HepG2 (cell line): Measurements from ENCODE around the gene CTNND2. TPM values are rescaled to one million over a fixed set of nuclear protein-coding genes. Genes with fewer than 3 reads are reported as not detected.

ENCODE experiments used
- KLF13 ChIP-seq: sonication (generic); formaldehyde crosslinking; IDR thresholded peaks from 2 replicates; pipeline ENCODE4 v1.4.0; 2020; ENCODE audit warnings: mild to moderate bottlenecking, missing genetic modification reagents
- PHF20 ChIP-seq: sonication (generic); formaldehyde crosslinking; IDR thresholded peaks from 2 replicates; pipeline ENCODE4 v1.5.0; 2020; ENCODE audit warnings: mild to moderate bottlenecking, missing genetic modification reagents
- PRMT3 ChIP-seq: sonication (generic); formaldehyde crosslinking; IDR thresholded peaks from 2 replicates; pipeline ENCODE4 v1.8.1; 2022; ENCODE audit warnings: low read depth, mild to moderate bottlenecking, moderate library complexity, missing genetic modification reagents, borderline replicate concordance
- RELA ChIP-seq: sonication (generic); formaldehyde crosslinking; IDR thresholded peaks from 2 replicates; pipeline ENCODE4 v1.4.0; 2020; ENCODE audit warnings: missing genetic modification reagents
- TSC22D2 ChIP-seq: sonication (generic); formaldehyde crosslinking; IDR thresholded peaks from 2 replicates; pipeline ENCODE4 v1.5.1; 2020; ENCODE audit warnings: missing genetic modification reagents, mild to moderate bottlenecking, borderline replicate concordance
- ZFP41 ChIP-seq: sonication (generic); formaldehyde crosslinking; IDR thresholded peaks from 2 replicates; pipeline ENCODE4 v1.4.0; 2020; ENCODE audit warnings: mild to moderate bottlenecking, missing genetic modification reagents, borderline replicate concordance
- ZFP82 ChIP-seq: sonication (generic); formaldehyde crosslinking; IDR thresholded peaks from 2 replicates; pipeline ENCODE4 v1.5.1; 2020; ENCODE audit warnings: mild to moderate bottlenecking, missing genetic modification reagents, borderline replicate concordance
- ZNF18 ChIP-seq: sonication (generic); formaldehyde crosslinking; IDR thresholded peaks from 2 replicates; pipeline ENCODE4 v1.8.0; 2022; ENCODE audit warnings: mild to moderate bottlenecking, missing genetic modification reagents; ENCODE audit not compliant: insufficient replicate concordance
- ZNF207 ChIP-seq: fragments of 450-650 bp; IDR thresholded peaks from 2 replicates; pipeline ENCODE4 v1.6.1; 2016; ENCODE audit warnings: antibody characterized with exemption, borderline replicate concordance
- ZNF230 ChIP-seq: sonication (generic); formaldehyde crosslinking; IDR thresholded peaks from 2 replicates; pipeline ENCODE4 v1.4.0; 2020; ENCODE audit warnings: mild to moderate bottlenecking, missing genetic modification reagents
- ZNF337 ChIP-seq: sonication (generic); formaldehyde crosslinking; IDR thresholded peaks from 2 replicates; pipeline ENCODE4 v1.5.1; 2020; ENCODE audit warnings: missing genetic modification reagents, low read depth, mild to moderate bottlenecking, borderline replicate concordance
- ZNF33B ChIP-seq: sonication (generic); formaldehyde crosslinking; IDR thresholded peaks from 2 replicates; pipeline ENCODE4 v1.5.1; 2020; ENCODE audit warnings: mild to moderate bottlenecking, missing genetic modification reagents
- ZNF75D ChIP-seq: sonication (generic); formaldehyde crosslinking; IDR thresholded peaks from 2 replicates; pipeline ENCODE4 v1.8.1; 2023; ENCODE audit warnings: missing genetic modification reagents, mild to moderate bottlenecking, borderline replicate concordance
- ZNF773 ChIP-seq: sonication (generic); formaldehyde crosslinking; IDR thresholded peaks from 2 replicates; pipeline ENCODE4 v1.4.0; 2020; ENCODE audit warnings: missing genetic modification reagents, borderline replicate concordance
- polyA plus RNA-seq, 8 experiments: library from polyadenylated mRNA; depleted of rRNA in 3 of 8; stranded (reverse) in 7 of 8; unstranded in 1 of 8; fragments of >200 nt; fragmentation: Illumina TruSeq in 4 of 8; extraction: Trizol in 4 of 8; gene quantifications; 2 replicates each; pipeline versions ENCODE4 v1.2.1 to v1.2.3, GENCODE V29; 2011 to 2016; ENCODE audit warnings: low read depth in 4 of 8, missing spikeins in 1 of 8, mixed read lengths in 1 of 8; ENCODE audit not compliant: insufficient read depth in 1 of 8
- total RNA-seq, 5 experiments: library from RNA; depleted of rRNA; stranded (reverse); fragments of >200 nt; fragmentation: Illumina TruSeq; extraction: Trizol; gene quantifications; 2 replicates each; pipeline ENCODE4 v1.2.3, GENCODE V29; 2016; ENCODE audit warnings: low read depth in 1 of 5
- TF ChIP-seq, protein P1 (sequence below): sonication (generic); formaldehyde crosslinking; IDR thresholded peaks from 2 replicates; pipeline ENCODE4 v1.5.0; 2020; ENCODE audit warnings: mild to moderate bottlenecking, missing genetic modification reagents, borderline replicate concordance

The CTNND2 gene
- total and polyA plus RNA-seq, 2 of the 13 experiments (the other 11 are each of a cell fraction or from before 2014, with no cell fraction given): not detected

- TF ChIP-seq, protein P1, sequence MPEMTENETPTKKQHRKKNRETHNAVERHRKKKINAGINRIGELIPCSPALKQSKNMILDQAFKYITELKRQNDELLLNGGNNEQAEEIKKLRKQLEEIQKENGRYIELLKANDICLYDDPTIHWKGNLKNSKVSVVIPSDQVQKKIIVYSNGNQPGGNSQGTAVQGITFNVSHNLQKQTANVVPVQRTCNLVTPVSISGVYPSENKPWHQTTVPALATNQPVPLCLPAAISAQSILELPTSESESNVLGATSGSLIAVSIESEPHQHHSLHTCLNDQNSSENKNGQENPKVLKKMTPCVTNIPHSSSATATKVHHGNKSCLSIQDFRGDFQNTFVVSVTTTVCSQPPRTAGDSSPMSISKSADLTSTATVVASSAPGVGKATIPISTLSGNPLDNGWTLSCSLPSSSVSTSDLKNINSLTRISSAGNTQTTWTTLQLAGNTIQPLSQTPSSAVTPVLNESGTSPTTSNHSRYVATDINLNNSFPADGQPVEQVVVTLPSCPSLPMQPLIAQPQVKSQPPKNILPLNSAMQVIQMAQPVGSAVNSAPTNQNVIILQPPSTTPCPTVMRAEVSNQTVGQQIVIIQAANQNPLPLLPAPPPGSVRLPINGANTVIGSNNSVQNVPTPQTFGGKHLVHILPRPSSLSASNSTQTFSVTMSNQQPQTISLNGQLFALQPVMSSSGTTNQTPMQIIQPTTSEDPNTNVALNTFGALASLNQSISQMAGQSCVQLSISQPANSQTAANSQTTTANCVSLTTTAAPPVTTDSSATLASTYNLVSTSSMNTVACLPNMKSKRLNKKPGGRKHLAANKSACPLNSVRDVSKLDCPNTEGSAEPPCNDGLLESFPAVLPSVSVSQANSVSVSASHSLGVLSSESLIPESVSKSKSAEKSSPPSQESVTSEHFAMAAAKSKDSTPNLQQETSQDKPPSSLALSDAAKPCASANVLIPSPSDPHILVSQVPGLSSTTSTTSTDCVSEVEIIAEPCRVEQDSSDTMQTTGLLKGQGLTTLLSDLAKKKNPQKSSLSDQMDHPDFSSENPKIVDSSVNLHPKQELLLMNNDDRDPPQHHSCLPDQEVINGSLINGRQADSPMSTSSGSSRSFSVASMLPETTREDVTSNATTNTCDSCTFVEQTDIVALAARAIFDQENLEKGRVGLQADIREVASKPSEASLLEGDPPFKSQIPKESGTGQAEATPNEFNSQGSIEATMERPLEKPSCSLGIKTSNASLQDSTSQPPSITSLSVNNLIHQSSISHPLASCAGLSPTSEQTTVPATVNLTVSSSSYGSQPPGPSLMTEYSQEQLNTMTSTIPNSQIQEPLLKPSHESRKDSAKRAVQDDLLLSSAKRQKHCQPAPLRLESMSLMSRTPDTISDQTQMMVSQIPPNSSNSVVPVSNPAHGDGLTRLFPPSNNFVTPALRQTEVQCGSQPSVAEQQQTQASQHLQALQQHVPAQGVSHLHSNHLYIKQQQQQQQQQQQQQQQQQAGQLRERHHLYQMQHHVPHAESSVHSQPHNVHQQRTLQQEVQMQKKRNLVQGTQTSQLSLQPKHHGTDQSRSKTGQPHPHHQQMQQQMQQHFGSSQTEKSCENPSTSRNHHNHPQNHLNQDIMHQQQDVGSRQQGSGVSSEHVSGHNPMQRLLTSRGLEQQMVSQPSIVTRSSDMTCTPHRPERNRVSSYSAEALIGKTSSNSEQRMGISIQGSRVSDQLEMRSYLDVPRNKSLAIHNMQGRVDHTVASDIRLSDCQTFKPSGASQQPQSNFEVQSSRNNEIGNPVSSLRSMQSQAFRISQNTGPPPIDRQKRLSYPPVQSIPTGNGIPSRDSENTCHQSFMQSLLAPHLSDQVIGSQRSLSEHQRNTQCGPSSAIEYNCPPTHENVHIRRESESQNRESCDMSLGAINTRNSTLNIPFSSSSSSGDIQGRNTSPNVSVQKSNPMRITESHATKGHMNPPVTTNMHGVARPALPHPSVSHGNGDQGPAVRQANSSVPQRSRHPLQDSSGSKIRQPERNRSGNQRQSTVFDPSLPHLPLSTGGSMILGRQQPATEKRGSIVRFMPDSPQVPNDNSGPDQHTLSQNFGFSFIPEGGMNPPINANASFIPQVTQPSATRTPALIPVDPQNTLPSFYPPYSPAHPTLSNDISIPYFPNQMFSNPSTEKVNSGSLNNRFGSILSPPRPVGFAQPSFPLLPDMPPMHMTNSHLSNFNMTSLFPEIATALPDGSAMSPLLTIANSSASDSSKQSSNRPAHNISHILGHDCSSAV: no peak
- TF ChIP-seq ZFP82 (CRISPR knock-in tag) (no peak), PRMT3 (CRISPR knock-in tag) (no peak), PHF20 (CRISPR knock-in tag) (no peak), ZNF75D (CRISPR knock-in tag) (no peak), KLF13 (CRISPR knock-in tag) (no peak), ZFP41 (CRISPR knock-in tag) (no peak), ZNF773 (CRISPR knock-in tag) (no peak), ZNF18 (no peak), ZNF230 (no peak), RELA (CRISPR knock-in tag) (no peak), ZNF207 (no peak), ZNF33B (CRISPR knock-in tag) (no peak), TSC22D2 (CRISPR knock-in tag) (no peak), ZNF337 (CRISPR knock-in tag) (no peak)
Observed at GRCh38 chr5:11364531-11364930, 539.7 kb downstream of the CTNND2 start (continued).
